Colon (tissue), 2 donors: ENCODE results near the gene MKLN1.

Experiments
- FAIRE-seq: peaks from 2 replicates; lab custom pipeline; 2012; peaks lifted over from hg19 to GRCh38; lab: Jason Lieb, UNC
- donor health status: control.
- donor health status: control.

Gene MKLN1

DNA sequence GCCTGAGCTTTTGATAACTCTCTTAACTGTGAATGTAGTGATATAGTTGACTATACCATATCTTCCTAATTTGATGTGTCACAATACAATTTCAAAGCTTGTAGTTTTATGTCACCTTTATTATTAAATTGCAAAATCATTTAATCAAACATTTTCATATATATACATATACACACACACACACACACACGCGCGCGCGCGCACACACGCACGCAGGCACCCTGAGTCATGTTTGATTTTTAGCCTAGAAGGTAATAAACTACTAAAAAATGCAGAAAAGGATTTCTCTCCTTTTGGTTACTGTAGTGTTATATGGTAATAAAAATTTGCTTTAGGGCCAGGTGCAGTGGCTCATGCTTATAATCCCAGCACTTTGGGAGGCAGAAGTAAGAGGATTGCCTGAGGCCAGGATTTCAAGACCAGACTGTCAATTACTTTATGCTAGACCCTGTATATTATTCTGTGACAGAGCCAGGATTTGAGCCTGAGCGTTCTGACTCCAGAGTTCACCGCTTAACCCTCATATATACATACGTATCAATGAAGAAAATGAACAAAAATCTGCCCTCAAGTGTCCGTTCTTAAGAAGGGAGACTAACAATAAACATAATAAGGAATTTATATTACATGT, 139.2 kb downstream of the MKLN1 start:
- FAIRE-seq: no peak

GRCh38 chr7:131467788-131468187, 140.1 kb downstream of the MKLN1 start:
- no peak for FAIRE-seq

- no peak for FAIRE-seq
These were observed 143.8 kb downstream of the MKLN1 start for GRCh38 chr7:131471250-131472004.

DNA sequence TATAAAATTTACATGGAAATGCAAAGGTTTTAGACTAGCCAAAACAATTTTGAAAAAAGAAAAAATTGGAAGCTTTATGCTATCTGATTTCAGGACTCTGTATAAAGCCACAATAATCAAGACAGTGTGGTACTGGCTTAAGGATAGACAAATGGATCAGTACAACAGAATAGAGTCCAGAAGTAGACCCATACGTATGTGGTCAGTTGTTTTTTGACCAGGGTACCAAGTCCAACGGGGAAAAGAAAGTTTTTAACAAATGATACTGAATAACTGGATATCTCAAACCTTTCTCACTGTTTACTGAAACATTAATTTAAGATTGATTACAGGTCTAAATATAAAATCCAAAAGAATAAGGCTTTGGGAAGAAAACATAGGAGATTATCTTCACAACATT, 149.1 kb downstream of the MKLN1 start:
- no peak for FAIRE-seq

DNA sequence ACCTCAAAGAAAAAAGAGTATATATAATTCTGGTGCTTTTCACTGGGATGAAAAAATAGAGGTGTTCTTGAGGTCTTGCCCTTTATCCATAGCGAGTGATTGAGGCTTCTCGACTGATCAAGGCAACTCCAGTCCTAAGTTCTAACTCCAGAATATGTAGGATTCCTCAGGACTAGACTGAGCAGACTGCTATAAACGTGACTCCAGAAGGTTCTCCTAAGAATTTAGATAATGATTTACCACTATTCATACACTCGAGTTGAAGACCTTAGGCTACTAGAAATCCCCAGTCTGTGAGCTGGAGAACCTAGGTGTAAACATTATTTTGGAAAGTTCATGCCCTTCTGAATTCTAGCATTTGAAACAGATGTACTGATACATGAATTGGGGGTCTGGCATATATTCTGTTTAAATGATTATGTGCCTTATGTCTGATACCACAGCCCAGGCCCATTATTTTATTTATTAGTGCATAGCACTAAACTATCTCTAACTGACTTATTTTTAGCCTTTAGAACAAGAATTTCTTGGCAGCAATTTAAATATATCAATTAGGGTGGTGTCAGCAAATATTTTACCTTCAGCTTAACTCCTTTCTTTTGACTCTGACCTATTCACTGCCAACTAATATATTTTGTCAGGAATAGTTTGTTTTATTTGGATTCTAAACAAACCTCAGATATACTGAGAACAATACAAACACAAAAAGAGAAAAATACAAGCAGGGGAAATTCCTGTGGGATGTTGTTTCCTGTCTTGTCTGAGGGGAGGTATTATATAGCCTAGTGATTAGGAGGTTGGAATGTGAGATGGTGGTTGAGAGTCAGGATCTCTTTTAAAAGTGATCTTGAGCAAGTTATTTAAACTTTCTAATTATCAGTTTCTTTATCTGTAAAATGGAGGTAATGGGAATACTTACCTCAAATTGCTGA, 153.0 kb downstream of the MKLN1 start:
- no peak for FAIRE-seq

- no peak for FAIRE-seq
These were observed 155.1 kb downstream of the MKLN1 start for GRCh38 chr7:131482800-131483199.

DNA sequence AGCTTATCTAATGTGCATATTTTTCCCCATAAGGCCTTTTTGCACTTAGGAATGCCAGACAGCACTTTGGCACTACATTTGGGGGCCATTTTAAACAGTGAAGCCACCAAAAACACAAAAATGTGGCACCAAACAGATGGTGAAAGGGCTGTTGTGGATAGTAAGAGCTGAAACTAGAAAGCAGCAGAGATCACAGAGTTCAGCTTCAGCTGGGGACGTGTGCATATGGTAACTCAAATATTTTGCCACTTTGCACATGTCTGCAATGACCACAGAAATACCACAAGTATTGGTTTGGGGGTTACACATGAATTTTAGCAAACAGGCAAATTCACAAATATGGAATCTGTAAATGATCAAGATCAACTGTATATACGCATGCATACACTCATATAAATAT, 155.9 kb downstream of the MKLN1 start:
- no peak for FAIRE-seq

- FAIRE-seq: no peak
These were observed 158.7 kb downstream of the MKLN1 start for GRCh38 chr7:131486346-131486745.

GRCh38 chr7:131487217-131487616, 159.5 kb downstream of the MKLN1 start:
- FAIRE-seq: no peak

- no peak for FAIRE-seq
These were observed 160.7 kb downstream of the MKLN1 start for GRCh38 chr7:131488361-131488760.

DNA sequence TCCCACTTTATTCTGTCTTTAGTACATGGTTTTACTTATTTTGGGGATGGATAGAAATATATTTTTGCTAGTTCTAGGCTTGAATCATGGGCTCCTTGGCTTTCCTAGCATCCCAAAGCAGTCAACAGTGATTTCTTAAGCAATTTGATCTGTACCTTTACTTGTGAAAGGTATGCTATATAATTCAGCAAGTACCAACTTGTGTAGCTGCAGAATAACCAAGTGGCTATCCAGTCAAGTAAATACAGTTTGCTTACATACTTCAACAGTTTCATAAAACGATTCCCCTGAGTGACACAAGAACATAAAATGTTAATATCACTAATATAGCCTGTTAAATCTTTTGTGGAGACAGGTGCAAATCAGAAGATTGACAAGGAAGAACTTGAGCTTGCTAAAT, 161.5 kb downstream of the MKLN1 start:
- no peak for FAIRE-seq

DNA sequence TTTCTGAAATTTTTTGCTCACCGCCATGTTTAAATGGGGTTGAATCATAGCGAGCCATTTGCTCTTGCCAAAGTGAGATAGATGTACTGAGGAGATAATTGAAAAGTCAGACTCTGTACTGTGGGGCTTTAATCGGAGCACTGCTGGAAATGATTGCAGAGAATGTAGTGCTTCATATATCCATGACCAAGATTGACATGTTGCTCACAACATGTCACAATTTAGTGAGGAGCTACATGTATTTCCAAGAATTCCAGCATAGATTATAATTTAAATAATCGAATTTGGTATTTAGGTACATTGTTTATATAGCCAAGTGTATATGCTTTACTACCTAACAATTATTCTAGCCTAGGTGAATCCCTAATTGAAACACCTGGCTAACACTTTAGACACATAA, 162.2 kb downstream of the MKLN1 start:
- no peak for FAIRE-seq

DNA sequence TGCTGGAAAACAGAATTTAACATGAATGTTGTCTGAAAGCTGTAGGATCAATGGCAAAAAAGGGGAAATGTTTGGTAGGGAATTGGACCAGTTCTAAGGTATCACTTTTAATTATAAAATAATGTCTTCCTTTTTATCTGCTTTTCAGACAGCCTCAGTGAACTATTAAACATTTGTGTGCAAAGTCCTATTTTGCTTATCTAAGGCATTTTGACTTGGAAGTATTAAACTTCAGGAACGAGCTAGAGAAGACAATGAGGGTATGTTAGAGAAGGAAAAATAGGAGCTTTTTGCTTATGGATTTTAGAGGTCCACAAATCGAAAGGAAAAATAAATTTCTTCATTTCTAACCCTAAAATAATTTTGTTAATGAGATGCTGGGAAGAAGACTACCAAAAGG, 165.4 kb downstream of the MKLN1 start:
- no peak for FAIRE-seq

- no peak for FAIRE-seq
These were observed 165.9 kb downstream of the MKLN1 start for GRCh38 chr7:131493581-131493980.

DNA sequence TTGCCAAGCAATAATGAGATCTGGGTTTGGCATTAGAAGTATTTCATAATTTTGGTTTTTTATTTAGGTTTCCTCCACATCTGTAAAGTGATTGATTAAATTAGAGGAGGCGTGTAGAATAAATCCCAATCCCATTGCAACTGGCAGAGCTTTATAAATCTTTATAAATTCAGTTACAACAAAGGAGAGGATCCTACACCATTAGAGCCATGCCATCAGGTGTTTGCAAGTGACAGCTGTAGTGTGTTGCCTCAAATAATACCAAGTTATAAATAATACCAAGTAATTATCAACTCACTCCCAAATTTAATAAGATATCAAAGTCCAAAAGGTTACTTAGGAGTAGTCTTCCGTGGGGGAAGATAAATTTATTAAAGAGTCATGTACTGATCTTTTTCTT, 166.5 kb downstream of the MKLN1 start:
- no peak for FAIRE-seq

DNA sequence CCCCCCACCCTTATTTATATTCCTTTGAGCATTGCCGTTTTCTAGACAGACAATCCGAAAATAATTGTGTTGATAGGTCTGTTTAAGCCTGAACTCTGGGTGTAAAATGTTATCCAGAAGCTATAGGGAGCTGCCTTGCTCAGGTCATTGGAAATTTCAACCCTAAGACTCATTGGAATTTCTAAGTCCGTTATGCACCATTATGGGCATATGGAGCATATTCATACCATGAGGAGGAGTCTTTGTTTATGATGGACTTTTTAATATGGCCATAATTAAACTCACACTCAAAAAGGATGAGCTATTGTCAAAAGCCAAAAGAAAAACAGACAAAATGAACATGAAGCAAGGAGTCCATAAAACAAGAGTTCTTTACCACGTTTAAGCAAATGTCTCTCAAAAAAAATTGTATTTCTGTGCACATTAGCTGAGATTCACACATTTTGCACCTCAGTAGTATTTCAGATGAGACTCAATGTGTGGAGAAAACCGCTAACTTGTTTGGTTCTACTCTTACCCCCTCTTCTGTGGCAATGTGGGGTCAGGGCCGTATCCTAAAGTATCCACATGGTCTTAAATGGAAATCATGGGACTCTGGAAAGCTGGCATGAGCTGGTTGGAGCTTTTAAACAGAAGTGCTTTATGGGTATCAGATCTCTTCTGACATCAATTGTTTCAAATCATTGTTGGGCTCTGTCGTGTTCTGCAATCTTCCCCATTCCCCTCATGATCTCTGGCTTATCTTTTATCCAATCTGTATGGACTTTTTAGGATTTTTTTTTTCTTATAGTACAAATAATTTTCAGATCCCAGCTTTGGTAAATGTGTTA, 168.2 kb downstream of the MKLN1 start:
- no peak for FAIRE-seq

- no peak for FAIRE-seq
These were observed 169.8 kb downstream of the MKLN1 start for GRCh38 chr7:131497454-131497853.

DNA sequence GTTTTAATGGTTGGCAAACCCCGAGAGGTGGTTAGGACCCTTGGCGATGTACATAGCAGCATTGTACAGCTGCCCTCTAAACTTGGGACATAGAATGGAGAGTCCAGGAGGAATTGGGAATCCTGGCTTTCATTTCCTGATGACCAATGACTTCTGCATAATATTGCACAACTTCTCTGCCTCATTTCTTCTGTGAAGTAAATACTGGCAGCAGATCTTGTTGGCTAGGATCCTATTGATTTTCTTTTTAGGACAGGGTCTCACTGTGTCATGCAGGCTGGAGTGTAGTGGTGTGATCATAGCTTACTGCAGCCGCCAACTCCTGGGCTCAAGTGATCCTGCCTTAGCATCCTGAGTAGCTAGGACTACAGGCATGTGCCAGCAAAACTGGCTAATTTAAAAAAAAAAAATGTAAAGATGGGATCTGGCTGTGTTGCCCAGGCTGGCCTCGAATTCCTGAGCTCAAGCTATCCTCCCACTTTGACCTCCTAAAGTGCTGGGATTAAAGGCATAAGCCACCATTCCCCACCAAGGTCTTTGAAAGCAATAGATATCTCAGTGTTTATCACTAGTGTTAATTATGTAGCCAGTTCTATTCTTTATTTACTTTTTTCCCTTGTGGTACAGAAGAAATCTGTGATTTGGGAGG, 170.7 kb downstream of the MKLN1 start:
- FAIRE-seq: no peak

GRCh38 chr7:131499801-131500200, 172.1 kb downstream of the MKLN1 start:
- FAIRE-seq: no peak

GRCh38 chr7:131500357-131500756, 172.7 kb downstream of the MKLN1 start:
- no peak for FAIRE-seq

GRCh38 chr7:131501422-131501821, 173.7 kb downstream of the MKLN1 start:
- no peak for FAIRE-seq
